Measurements from ENCODE around the gene MXD1.
"Not testable (repeated sequence)": the region's sequence is repeated elsewhere in the genome, so short reads cannot be mapped to it uniquely, and the experiment has no call there.

GRCh38 chr2:69950671-69951070, 35.8 kb downstream of the MXD1 start:
- TF ChIP-seq EZH2phosphoT487 (IDR thresholded peaks at IDR 0.05; ENCODE audit: borderline replicate concordance, low read length) = not testable (repeated sequence)
- TF ChIP-seq, protein P1, sequence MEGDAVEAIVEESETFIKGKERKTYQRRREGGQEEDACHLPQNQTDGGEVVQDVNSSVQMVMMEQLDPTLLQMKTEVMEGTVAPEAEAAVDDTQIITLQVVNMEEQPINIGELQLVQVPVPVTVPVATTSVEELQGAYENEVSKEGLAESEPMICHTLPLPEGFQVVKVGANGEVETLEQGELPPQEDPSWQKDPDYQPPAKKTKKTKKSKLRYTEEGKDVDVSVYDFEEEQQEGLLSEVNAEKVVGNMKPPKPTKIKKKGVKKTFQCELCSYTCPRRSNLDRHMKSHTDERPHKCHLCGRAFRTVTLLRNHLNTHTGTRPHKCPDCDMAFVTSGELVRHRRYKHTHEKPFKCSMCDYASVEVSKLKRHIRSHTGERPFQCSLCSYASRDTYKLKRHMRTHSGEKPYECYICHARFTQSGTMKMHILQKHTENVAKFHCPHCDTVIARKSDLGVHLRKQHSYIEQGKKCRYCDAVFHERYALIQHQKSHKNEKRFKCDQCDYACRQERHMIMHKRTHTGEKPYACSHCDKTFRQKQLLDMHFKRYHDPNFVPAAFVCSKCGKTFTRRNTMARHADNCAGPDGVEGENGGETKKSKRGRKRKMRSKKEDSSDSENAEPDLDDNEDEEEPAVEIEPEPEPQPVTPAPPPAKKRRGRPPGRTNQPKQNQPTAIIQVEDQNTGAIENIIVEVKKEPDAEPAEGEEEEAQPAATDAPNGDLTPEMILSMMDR (IDR thresholded peaks at IDR 0.05; ENCODE audit: low read depth, low read length, poor library complexity, severe bottlenecking) = not testable (repeated sequence)
